NCI-H345 treated with DMSO at 0.1 percent for 48 hours (cell line): ENCODE results near the gene GPR137B.
"Not testable (repeated sequence)": the region's sequence is repeated elsewhere in the genome, so short reads cannot be mapped to it uniquely, and the experiment has no call there.

Source experiments
- DNase-seq: peaks from one replicate; lab custom pipeline; 2025; ENCODE audit not compliant: unreplicated experiment; lab: John Stamatoyannopoulos, UW

Gene GPR137B

GRCh38 chr1:236144033-236144432, 1.7 kb downstream of the GPR137B start:
- no peak for DNase-seq

GRCh38 chr1:236144446-236145150, 2.3 kb downstream of the GPR137B start:
- DNase-seq: no peak

GRCh38 chr1:236147068-236147467, 4.7 kb downstream of the GPR137B start:
- DNase-seq: no peak

GRCh38 chr1:236147521-236148469, 5.5 kb downstream of the GPR137B start:
- no peak for DNase-seq

- no peak for DNase-seq
Observed at GRCh38 chr1:236148470-236148845, 6.1 kb downstream of the GPR137B start.

- no peak for DNase-seq
Observed at GRCh38 chr1:236149003-236149595, 6.8 kb downstream of the GPR137B start.

- no peak for DNase-seq
Observed at GRCh38 chr1:236149696-236150228, 7.4 kb downstream of the GPR137B start.

- no peak for DNase-seq
Observed at GRCh38 chr1:236150311-236150955, 8.1 kb downstream of the GPR137B start.

- DNase-seq: no peak
Observed at GRCh38 chr1:236150986-236151385, 8.6 kb downstream of the GPR137B start.

- no peak for DNase-seq
Observed at GRCh38 chr1:236151739-236152424, 9.5 kb downstream of the GPR137B start.

GRCh38 chr1:236154126-236154525, 11.8 kb downstream of the GPR137B start:
- DNase-seq: no peak

- DNase-seq: no peak
Observed at GRCh38 chr1:236154671-236155398, 12.5 kb downstream of the GPR137B start.

- no peak for DNase-seq
Observed at GRCh38 chr1:236155399-236155767, 13.0 kb downstream of the GPR137B start.

GRCh38 chr1:236155841-236156503, 13.6 kb downstream of the GPR137B start:
- no peak for DNase-seq

- DNase-seq: no peak
Observed at GRCh38 chr1:236156512-236157208, 14.3 kb downstream of the GPR137B start.

GRCh38 chr1:236158072-236158471, 15.7 kb downstream of the GPR137B start:
- not testable (repeated sequence) for DNase-seq

- DNase-seq: no peak
Observed at GRCh38 chr1:236158719-236159118, 16.4 kb downstream of the GPR137B start.

GRCh38 chr1:236159704-236160539, 17.6 kb downstream of the GPR137B start:
- DNase-seq: no peak
